Karpas-422 (cell line): ENCODE data around the gene CCDC160. TPM values are rescaled to one million over a fixed set of nuclear protein-coding genes. Genes with fewer than 3 reads are reported as not detected.
"Not testable (repeated sequence)": the region's sequence is repeated elsewhere in the genome, so short reads cannot be mapped to it uniquely, and the experiment has no call there.

Source experiments
- DNase-seq: peaks from one replicate; pipeline ENCODE4 v3.0.0-alpha.2; 2015
- H2AFZ ChIP-seq: fragments of 200-600 bp; sonication (generic); 2 replicates; pipeline ENCODE4 v1.6.1; 2014; ENCODE audit warnings: antibody characterized with exemption, low read length, mixed read lengths
- H3K27ac ChIP-seq: fragments of 200-600 bp; sonication (generic); 2 replicates; pipeline ENCODE4 v1.5.1; 2014; ENCODE audit warnings: mild to moderate bottlenecking, low read length, moderate library complexity
- H3K27me3 ChIP-seq: fragments of 200-600 bp; sonication (generic); 2 replicates; pipeline ENCODE4 v1.6.1; 2014; ENCODE audit warnings: low read length, mixed read lengths
- H3K36me3 ChIP-seq: fragments of 200-600 bp; sonication (generic); 2 replicates; pipeline ENCODE4 v1.6.1; 2014; ENCODE audit warnings: low read length, mixed read lengths; ENCODE audit not compliant: insufficient read depth
- H3K4me1 ChIP-seq: fragments of 200-600 bp; sonication (generic); 2 replicates; pipeline ENCODE4 v1.6.1; 2014; ENCODE audit warnings: mild to moderate bottlenecking, low read length, mixed read lengths
- H3K4me2 ChIP-seq: fragments of 200-600 bp; sonication (generic); 2 replicates; pipeline ENCODE4 v1.6.1; 2014; ENCODE audit warnings: low read length, low read depth, mild to moderate bottlenecking; ENCODE audit not compliant: poor library complexity, severe bottlenecking
- H3K4me3 ChIP-seq: fragments of 200-600 bp; sonication (generic); 2 replicates; pipeline ENCODE4 v1.5.1; 2014; ENCODE audit warnings: mild to moderate bottlenecking, antibody characterized with exemption, low read length, mixed read lengths
- H3K79me2 ChIP-seq: fragments of 200-600 bp; sonication (generic); 2 replicates; pipeline ENCODE4 v1.6.1; 2014; ENCODE audit warnings: mild to moderate bottlenecking, low read length, mixed read lengths
- H3K9ac ChIP-seq: fragments of 200-600 bp; sonication (generic); 2 replicates; pipeline ENCODE4 v1.6.0; 2014; ENCODE audit warnings: low read length
- H3K9me2 ChIP-seq: fragments of 200-600 bp; sonication (generic), shearing (Covaris generic); replicated peaks from 2 replicates; pipeline ENCODE4 v1.6.0; 2014; ENCODE audit warnings: mild to moderate bottlenecking, low read length, moderate library complexity; ENCODE audit not compliant: insufficient read depth
- H3K9me3 ChIP-seq: fragments of 300-700, 200-600 bp; sonication (generic); 2 replicates; pipeline ENCODE4 v1.6.1; 2014; ENCODE audit warnings: low read length, mixed read lengths
- H4K20me1 ChIP-seq: fragments of 200-600 bp; sonication (generic); 2 replicates; pipeline ENCODE4 v1.6.1; 2014; ENCODE audit warnings: mild to moderate bottlenecking, antibody characterized with exemption, low read length, low read depth; ENCODE audit not compliant: insufficient read depth
- total RNA-seq: library from RNA; depleted of rRNA; stranded (reverse); fragments of >200 nt; shearing (Covaris generic); gene quantifications from 2 replicates; pipeline ENCODE4 v1.2.3, GENCODE V29; 2014; ENCODE audit warnings: low replicate concordance; rRNA removed

Gene CCDC160
- total RNA-seq = not detected in 2 replicates

GRCh38 chrX:134236626-134237614 is at the start of gene CCDC160:
Gene CCDC160, plus strand, starts transcription at chrX:134237182. Its CDS starts 7,619 bp downstream, at chrX:134244801.
- Histone ChIP-seq H3K4me1 (no peaks in the 10 kb centered on the region), H2AFZ (no peak within 1 kb of the TSS), H3K27me3 (no peaks in the 10 kb centered on the region), H3K9ac (no peak within 1 kb of the TSS), H3K9me3 (no peaks in the 10 kb centered on the region), H4K20me1 (no peaks in the 10 kb centered on the region), H3K4me2 (no peak within 1 kb of the TSS), H3K4me3 (no peak within 1 kb of the TSS), H3K79me2 (no peaks in the 10 kb centered on the region), H3K27ac (no peak within 1 kb of the TSS), H3K9me2 (no peaks in the 10 kb centered on the region), H3K36me3 (no peaks in the 10 kb centered on the region)
- DNase-seq = no peak

DNA sequence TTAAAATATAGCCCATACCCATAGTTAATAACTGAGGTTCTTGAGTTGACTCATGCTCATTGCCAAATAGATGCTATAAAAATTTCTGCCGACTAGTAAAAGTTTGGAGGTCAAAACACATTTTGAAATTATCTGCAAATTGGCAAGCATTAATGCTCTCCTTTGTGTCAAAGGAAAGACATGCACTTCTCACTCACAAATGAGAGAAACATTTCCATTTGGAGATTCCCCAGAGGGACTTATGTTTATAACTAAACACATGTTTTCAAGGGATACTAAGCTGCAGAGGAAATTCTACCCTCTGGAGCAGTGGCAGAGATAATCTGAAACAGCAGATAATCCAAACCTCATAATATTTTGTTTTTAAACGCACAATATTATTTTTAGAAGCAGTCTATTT is 45.7 kb upstream of the CCDC160 start:
- Histone ChIP-seq H3K4me3 (no peak overlapping the region), H3K9ac (no peak overlapping the region), H3K9me3 (no peaks in the 10 kb centered on the region), H3K79me2 (no peaks in the 10 kb centered on the region), H3K4me2 (no peak overlapping the region), H3K36me3 (no peaks in the 10 kb centered on the region), H3K27ac (no peak overlapping the region), H3K4me1 (no peaks in the 10 kb centered on the region), H2AFZ (no peak overlapping the region), H4K20me1 (no peaks in the 10 kb centered on the region), H3K27me3 (no peaks in the 10 kb centered on the region), H3K9me2 (no peaks in the 10 kb centered on the region)
- DNase-seq = no peak

DNA sequence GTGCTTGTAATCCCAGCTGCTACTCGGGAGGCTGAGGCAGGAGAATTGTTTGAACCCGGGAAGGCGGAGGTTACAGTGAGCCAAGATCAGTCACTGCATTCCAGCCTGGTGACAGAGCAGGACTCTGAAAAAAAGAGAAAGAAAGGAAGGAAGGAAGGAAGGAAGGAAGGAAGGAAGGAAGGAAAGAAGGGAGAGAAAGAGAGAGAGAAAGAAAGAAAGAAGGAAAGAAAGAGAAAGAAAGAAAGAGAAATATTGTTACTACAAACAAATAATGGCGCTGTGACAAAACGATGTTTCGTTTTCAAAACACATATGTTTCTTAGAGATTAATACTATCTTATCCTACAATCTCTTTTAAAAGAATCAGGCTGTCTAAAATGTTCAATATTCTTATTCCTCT is 42.1 kb upstream of the CCDC160 start:
- H3K4me2 ChIP-seq = no peak overlapping the region
- H3K36me3 ChIP-seq = no peaks in the 10 kb centered on the region
- H3K27me3 ChIP-seq = no peaks in the 10 kb centered on the region
- H3K27ac ChIP-seq = no peak overlapping the region
- no peaks in the 10 kb centered on the region for H3K9me3 ChIP-seq
- H4K20me1 ChIP-seq = no peaks in the 10 kb centered on the region
- no peak overlapping the region for H3K4me3 ChIP-seq
- no peak overlapping the region for H3K9ac ChIP-seq
- DNase-seq = no peak
- no peaks in the 10 kb centered on the region for H3K79me2 ChIP-seq
- H3K4me1 ChIP-seq = no peaks in the 10 kb centered on the region
- no peak overlapping the region for H2AFZ ChIP-seq
- H3K9me2 ChIP-seq = no peaks in the 10 kb centered on the region

DNA sequence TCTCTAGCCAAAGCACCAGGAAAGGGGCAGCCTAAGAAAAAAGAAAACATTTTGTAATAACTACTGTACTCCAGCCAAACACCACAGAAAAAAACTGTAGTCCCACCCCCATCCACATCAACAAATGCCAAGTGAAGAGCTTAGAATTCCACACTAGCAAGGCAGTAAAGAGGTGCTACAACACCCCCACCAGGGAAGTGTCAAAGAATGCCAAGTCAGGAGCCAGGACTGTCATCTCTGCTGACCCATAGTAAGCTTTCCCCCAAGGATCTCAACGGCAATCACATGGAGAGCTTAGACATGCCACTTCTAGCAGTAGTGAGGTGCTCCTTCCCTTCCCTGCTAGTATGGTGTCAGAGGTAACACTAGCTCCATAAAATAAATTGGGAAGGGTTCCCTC is 34.4 kb upstream of the CCDC160 start:
- no peaks in the 10 kb centered on the region for H3K9me3 ChIP-seq
- no peaks in the 10 kb centered on the region for H3K27me3 ChIP-seq
- no peaks in the 10 kb centered on the region for H3K4me1 ChIP-seq
- no peaks in the 10 kb centered on the region for H3K36me3 ChIP-seq
- H3K79me2 ChIP-seq = no peaks in the 10 kb centered on the region
- H3K27ac ChIP-seq = no peak overlapping the region
- DNase-seq = no peak
- no peaks in the 10 kb centered on the region for H4K20me1 ChIP-seq
- H3K9ac ChIP-seq = no peak overlapping the region
- no peak overlapping the region for H3K4me3 ChIP-seq
- H3K4me2 ChIP-seq = no peak overlapping the region
- H2AFZ ChIP-seq = no peak overlapping the region
- no peaks in the 10 kb centered on the region for H3K9me2 ChIP-seq

GRCh38 chrX:134206221-134206620 is 30.8 kb upstream of the CCDC160 start:
- Histone ChIP-seq H3K9me2 (no peaks in the 10 kb centered on the region), H3K4me3 (no peak overlapping the region), H4K20me1 (no peaks in the 10 kb centered on the region), H3K9ac (no peak overlapping the region), H3K79me2 (no peaks in the 10 kb centered on the region), H3K27me3 (no peaks in the 10 kb centered on the region), H2AFZ (no peak overlapping the region), H3K4me2 (no peak overlapping the region), H3K36me3 (no peaks in the 10 kb centered on the region), H3K27ac (no peak overlapping the region), H3K4me1 (no peaks in the 10 kb centered on the region), H3K9me3 (no peaks in the 10 kb centered on the region)
- DNase-seq = no peak

GRCh38 chrX:134210465-134210864 is 26.5 kb upstream of the CCDC160 start:
- no peak for DNase-seq
- H3K9ac ChIP-seq = no peak overlapping the region
- H3K4me1 ChIP-seq = no peaks in the 10 kb centered on the region
- H3K9me3 ChIP-seq = no peaks in the 10 kb centered on the region
- H3K27me3 ChIP-seq = no peaks in the 10 kb centered on the region
- no peaks in the 10 kb centered on the region for H3K9me2 ChIP-seq
- H3K4me2 ChIP-seq = no peak overlapping the region
- no peaks in the 10 kb centered on the region for H3K36me3 ChIP-seq
- H3K4me3 ChIP-seq = no peak overlapping the region
- no peak overlapping the region for H3K27ac ChIP-seq
- no peaks in the 10 kb centered on the region for H3K79me2 ChIP-seq
- H2AFZ ChIP-seq = no peak overlapping the region
- H4K20me1 ChIP-seq = no peaks in the 10 kb centered on the region

- Histone ChIP-seq H3K9ac (no peak overlapping the region), H4K20me1 (no peaks in the 10 kb centered on the region), H2AFZ (no peak overlapping the region), H3K4me1 (no peaks in the 10 kb centered on the region), H3K27ac (no peak overlapping the region), H3K27me3 (no peaks in the 10 kb centered on the region), H3K36me3 (no peaks in the 10 kb centered on the region), H3K4me3 (no peak overlapping the region), H3K9me3 (no peaks in the 10 kb centered on the region), H3K4me2 (no peak overlapping the region), H3K79me2 (no peaks in the 10 kb centered on the region), H3K9me2 (no peaks in the 10 kb centered on the region)
- DNase-seq = no peak
Observed at GRCh38 chrX:134235236-134235635, 1.7 kb upstream of the CCDC160 start.

DNA sequence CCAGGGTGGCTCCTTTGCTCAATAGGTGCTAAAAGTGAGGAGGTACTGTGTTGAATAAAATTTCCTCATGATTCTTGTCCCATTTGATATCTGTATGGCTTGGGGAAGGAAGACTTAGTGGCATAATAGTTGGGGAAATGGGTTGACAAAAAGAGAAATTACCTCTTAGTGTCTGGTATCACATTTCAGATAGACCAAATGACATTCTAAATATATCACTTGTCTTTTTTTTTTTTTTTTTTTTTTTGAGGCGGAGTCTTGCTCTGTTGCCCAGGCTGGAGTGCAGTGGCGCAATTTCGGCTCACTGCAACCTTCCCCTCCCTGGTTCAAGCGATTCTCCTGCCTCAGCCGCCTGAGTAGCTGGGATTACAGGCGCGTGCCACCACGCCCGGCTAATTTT is 1.2 kb downstream of the CCDC160 start:
- DNase-seq, H3K4me2 ChIP-seq, H3K9me3 ChIP-seq, H3K9me2 ChIP-seq, H3K79me2 ChIP-seq, H2AFZ ChIP-seq, H3K36me3 ChIP-seq, H4K20me1 ChIP-seq, H3K27me3 ChIP-seq, H3K9ac ChIP-seq, H3K4me3 ChIP-seq, H3K4me1 ChIP-seq, H3K27ac ChIP-seq: not testable (repeated sequence)
